Stimulated activated naive CD8-positive, alpha-beta T cell treated with anti-CD3 and anti-CD28 coated beads, Interleukin-15, Interleukin-2, amounts not matched to agents 100 ng/mL and 50 ng/mL, for 24 hours (primary cell): ENCODE measurements around the gene LRWD1.
"Not testable (repeated sequence)": the region's sequence is repeated elsewhere in the genome, so short reads cannot be mapped to it uniquely, and the experiment has no call there.

Experiments
- H3K27ac Mint-ChIP-seq: one replicate; pipeline ENCODE4 v1.8.0; 2021; ENCODE audit warnings: mild to moderate bottlenecking, mixed read lengths
- H3K27me3 Mint-ChIP-seq: one replicate; pipeline ENCODE4 v1.8.0; 2021; ENCODE audit warnings: mixed read lengths
- H3K36me3 Mint-ChIP-seq: one replicate; pipeline ENCODE4 v1.8.0; 2021; ENCODE audit warnings: low read depth, mixed read lengths
- H3K4me1 Mint-ChIP-seq: one replicate; pipeline ENCODE4 v1.8.0; 2021; ENCODE audit warnings: low read depth, mixed read lengths
- H3K4me3 Mint-ChIP-seq: one replicate; pipeline ENCODE4 v1.8.0; 2021; ENCODE audit warnings: mild to moderate bottlenecking, mixed read lengths
- H3K9me3 Mint-ChIP-seq: one replicate; pipeline ENCODE4 v1.8.0; 2021; ENCODE audit warnings: mixed read lengths

The LRWD1 gene

GRCh38 chr7:102494026-102494425 lies 29.2 kb downstream of the LRWD1 start:
- H3K4me3 Mint-ChIP-seq, H3K27ac Mint-ChIP-seq, H3K27me3 Mint-ChIP-seq, H3K36me3 Mint-ChIP-seq, H3K9me3 Mint-ChIP-seq, H3K4me1 Mint-ChIP-seq: not testable (repeated sequence)

GRCh38 chr7:102494473-102495149 lies 29.8 kb downstream of the LRWD1 start:
- not testable (repeated sequence) for H3K36me3 Mint-ChIP-seq, H3K4me1 Mint-ChIP-seq, H3K9me3 Mint-ChIP-seq, H3K27me3 Mint-ChIP-seq, H3K27ac Mint-ChIP-seq, H3K4me3 Mint-ChIP-seq

DNA sequence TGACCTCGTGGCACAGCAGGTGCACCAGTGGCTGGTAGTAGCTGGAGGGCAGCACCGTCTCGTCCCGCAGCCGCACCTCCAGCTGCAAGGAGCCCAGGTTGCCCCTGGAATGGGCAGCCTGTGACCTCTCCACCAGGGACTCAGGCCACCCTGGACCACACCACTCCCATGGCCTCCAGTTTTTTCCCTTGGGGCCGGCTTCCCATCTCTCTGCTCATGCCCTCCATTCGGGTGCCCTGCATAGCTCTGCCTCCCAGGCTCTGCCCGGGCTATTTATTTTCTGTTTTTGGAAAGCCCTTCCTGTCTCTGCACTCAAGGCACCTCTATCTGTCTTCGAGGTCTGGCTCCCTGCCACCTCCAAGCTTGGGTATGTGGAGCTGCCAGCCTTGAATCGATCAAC lies 32.1 kb downstream of the LRWD1 start:
- not testable (repeated sequence) for H3K27me3 Mint-ChIP-seq, H3K9me3 Mint-ChIP-seq, H3K27ac Mint-ChIP-seq, H3K4me1 Mint-ChIP-seq, H3K36me3 Mint-ChIP-seq, H3K4me3 Mint-ChIP-seq

GRCh38 chr7:102497308-102497707 lies 32.5 kb downstream of the LRWD1 start:
- H3K27ac Mint-ChIP-seq, H3K4me1 Mint-ChIP-seq, H3K4me3 Mint-ChIP-seq: not testable (repeated sequence)

GRCh38 chr7:102498321-102498720 lies 33.5 kb downstream of the LRWD1 start:
- H3K27me3 Mint-ChIP-seq, H3K4me1 Mint-ChIP-seq, H3K9me3 Mint-ChIP-seq, H3K27ac Mint-ChIP-seq, H3K4me3 Mint-ChIP-seq, H3K36me3 Mint-ChIP-seq: not testable (repeated sequence)

More at GRCh38 chr7:102497308-102497707, 32.5 kb downstream of the LRWD1 start:
- H3K36me3 Mint-ChIP-seq, H3K9me3 Mint-ChIP-seq, H3K27me3 Mint-ChIP-seq: not testable (repeated sequence)

- not testable (repeated sequence) for H3K4me3 Mint-ChIP-seq, H3K4me1 Mint-ChIP-seq, H3K9me3 Mint-ChIP-seq, H3K27me3 Mint-ChIP-seq, H3K36me3 Mint-ChIP-seq, H3K27ac Mint-ChIP-seq
These were observed 38.4 kb downstream of the LRWD1 start for GRCh38 chr7:102503141-102503540.

DNA sequence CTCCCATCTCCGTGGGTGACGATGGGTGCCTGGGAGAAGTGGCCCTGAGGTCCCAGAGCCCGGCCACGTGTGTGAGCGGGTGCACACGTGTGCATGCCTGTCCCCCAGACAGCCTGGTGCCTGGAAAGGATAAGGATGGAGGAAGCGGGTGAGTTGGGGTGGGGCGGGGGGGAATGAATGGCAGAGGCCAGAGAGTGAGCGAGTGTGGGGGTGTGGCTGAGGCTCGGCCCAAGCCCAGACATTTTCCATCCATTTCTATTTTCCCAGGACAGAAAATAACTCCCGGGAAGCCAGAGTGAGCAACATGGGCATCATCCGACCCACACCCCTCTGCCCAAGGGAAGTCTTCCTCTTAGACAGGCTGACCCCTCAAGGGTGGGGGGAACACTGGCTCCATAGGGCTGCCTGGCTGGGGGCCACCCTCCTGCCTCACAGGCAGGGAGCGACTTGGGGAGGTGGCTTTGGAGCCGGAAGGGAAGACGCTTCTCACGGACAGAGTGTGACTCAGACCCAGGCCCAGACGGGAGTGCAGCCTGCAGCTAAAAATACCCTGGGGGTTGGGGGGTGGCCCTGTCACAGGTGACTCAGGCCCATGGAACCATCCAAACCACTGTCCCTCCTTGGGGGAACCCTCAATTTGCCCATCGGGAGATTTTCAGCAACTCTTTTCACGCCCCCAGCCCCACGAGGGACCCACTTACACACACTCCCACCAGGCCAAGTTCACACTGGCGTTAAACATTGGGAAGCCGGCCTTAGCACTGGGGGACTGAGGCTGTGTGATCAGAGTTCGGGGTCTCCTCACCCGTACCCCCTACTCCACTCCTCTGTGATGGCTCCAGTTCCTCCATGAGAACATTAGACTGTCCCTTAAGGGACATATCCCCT lies 40.8 kb downstream of the LRWD1 start:
- not testable (repeated sequence) for H3K9me3 Mint-ChIP-seq, H3K36me3 Mint-ChIP-seq, H3K4me1 Mint-ChIP-seq, H3K27ac Mint-ChIP-seq, H3K4me3 Mint-ChIP-seq, H3K27me3 Mint-ChIP-seq

DNA sequence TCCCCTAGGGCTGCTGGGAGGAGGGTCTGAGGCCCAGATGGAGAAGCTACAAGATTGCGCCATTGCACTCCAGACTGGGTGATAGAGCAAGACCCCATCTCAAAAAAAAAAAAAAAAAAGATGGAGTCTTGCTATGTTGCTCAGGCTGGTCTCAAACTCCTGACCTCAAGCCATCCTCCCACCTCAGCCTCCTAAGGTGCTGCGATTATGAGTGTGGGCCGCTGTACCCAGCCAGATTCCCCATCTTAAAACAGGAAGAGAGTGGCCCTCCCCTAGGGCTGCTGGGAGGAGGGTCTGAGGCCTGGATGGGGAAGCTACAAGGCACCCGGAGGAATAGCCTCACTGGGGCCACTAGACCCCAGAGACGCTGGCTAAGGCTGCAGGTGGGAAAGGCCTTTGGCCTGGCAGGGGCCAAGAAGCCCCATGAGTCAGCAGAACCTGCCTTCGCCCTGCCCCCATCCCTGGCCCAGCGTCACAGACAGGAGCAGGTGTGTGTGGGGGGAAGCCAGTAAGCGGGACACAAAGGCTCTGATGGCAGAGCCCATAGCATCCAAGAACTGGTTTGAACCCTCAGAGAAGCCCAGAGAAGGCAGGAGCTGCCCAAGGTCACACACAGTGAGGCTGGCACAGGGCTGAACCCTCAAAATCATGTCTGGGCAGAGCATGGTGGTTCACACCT lies 42.8 kb downstream of the LRWD1 start:
- not testable (repeated sequence) for H3K9me3 Mint-ChIP-seq, H3K4me1 Mint-ChIP-seq, H3K36me3 Mint-ChIP-seq, H3K4me3 Mint-ChIP-seq, H3K27me3 Mint-ChIP-seq, H3K27ac Mint-ChIP-seq

DNA sequence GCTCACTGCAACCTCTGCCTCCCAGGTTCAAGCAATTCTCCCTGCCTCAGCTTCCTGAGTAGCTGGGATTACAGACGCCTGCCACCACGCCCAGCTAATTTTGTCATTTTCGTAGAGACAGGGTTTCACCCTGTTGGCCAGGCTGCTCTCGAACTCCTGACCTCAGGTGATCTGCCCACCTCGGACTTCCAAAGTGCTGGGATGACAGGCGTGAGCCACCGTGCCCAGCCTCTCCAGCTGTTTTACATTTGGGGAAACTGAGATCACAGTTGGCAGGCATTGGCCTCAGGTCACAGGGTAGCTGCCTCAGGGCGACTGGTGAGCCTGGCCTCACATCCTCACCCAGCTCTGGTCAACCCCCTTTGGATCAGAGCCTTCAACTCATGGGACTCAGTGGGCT lies 45.8 kb downstream of the LRWD1 start:
- H3K9me3 Mint-ChIP-seq, H3K36me3 Mint-ChIP-seq, H3K27me3 Mint-ChIP-seq, H3K4me1 Mint-ChIP-seq, H3K27ac Mint-ChIP-seq, H3K4me3 Mint-ChIP-seq: not testable (repeated sequence)

GRCh38 chr7:102511860-102512522 lies 47.2 kb downstream of the LRWD1 start:
- not testable (repeated sequence) for H3K27me3 Mint-ChIP-seq, H3K4me1 Mint-ChIP-seq, H3K9me3 Mint-ChIP-seq, H3K4me3 Mint-ChIP-seq, H3K36me3 Mint-ChIP-seq, H3K27ac Mint-ChIP-seq

- not testable (repeated sequence) for H3K9me3 Mint-ChIP-seq, H3K27ac Mint-ChIP-seq, H3K4me1 Mint-ChIP-seq, H3K4me3 Mint-ChIP-seq, H3K27me3 Mint-ChIP-seq, H3K36me3 Mint-ChIP-seq
These were observed 47.9 kb downstream of the LRWD1 start for GRCh38 chr7:102512642-102513221.

DNA sequence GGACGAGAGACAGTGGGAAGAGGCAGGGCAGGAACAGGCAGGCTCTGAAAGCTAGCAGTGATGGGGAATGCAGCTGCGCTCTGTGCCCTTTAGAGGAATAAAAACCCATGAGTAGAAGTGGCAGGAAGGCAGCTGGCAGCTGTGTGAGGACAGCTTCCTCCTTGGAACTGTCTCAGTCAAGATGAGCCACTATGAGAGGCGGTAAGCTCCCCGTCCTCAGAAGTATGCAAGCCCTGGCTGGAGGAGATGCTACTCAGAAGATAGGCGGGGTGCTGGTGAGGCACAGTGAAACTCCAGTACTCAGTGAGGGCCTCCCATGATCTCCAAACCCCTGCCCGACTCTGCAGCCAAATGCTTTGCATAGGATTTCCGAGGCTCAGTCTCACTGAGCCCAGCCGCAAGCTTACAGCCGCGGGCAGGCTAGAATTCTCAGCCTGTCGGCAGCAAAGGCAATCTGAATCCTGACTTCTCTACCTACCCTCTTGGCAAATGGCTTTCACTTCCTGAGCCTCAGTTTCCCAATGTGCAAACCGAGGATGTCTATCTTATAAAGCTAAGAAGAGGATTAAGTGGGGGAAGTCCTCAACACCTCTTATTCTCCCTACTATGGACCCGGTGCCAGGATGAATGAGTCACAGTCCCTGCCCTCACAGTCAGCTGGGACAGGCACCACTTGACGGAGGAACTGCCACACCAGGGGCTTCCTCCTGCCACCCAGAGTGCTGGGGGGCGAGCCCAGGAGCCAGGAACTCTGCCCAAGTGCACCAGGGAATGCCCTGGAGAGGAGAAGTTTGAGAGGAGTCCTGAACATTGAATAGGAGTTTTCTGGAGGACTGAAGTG lies 50.3 kb downstream of the LRWD1 start:
- H3K36me3 Mint-ChIP-seq, H3K9me3 Mint-ChIP-seq, H3K27me3 Mint-ChIP-seq, H3K4me3 Mint-ChIP-seq, H3K4me1 Mint-ChIP-seq, H3K27ac Mint-ChIP-seq: not testable (repeated sequence)

GRCh38 chr7:102515889-102516288 lies 51.1 kb downstream of the LRWD1 start:
- not testable (repeated sequence) for H3K27ac Mint-ChIP-seq, H3K36me3 Mint-ChIP-seq, H3K27me3 Mint-ChIP-seq, H3K4me1 Mint-ChIP-seq, H3K9me3 Mint-ChIP-seq, H3K4me3 Mint-ChIP-seq

DNA sequence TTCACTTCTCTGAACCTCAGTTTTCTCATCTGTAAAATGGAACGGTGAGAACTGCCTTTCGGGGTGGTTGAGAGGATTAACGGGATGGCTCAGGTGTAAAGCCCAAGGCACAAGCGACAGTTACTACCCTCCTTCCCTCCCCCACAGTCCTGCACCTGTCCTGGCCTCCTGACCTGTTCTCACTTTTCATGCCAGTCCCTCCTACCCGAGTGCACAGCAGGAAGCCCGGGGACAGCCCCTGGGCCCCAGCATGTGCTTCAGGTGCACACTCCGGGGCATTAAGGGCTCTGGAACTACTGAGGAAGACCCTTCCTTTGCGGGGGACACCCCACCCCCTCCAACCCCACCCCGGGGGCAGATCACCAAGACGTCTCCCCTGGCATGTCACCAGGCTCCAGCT lies 52.2 kb downstream of the LRWD1 start:
- H3K4me1 Mint-ChIP-seq, H3K4me3 Mint-ChIP-seq, H3K27me3 Mint-ChIP-seq, H3K9me3 Mint-ChIP-seq, H3K27ac Mint-ChIP-seq, H3K36me3 Mint-ChIP-seq: not testable (repeated sequence)
